Right forelimb (tissue), 1 donor: ENCODE measurements around the gene CALML4.
A peak's percentile ranks its signal among the peaks of the same experiment; 100 is the strongest.
"Not testable (repeated sequence)": the region's sequence is repeated elsewhere in the genome, so short reads cannot be mapped to it uniquely, and the experiment has no call there.

Experiments
- DNase-seq: peaks from one replicate; pipeline ENCODE4 v3.0.0-alpha.2; 2018

Gene CALML4

GRCh38 chr15:68224546-68225250, 19.6 kb upstream of the CALML4 start:
- no peak for DNase-seq

- no peak for DNase-seq
These were observed 19.0 kb upstream of the CALML4 start for GRCh38 chr15:68224108-68224507.

GRCh38 chr15:68223171-68223570, 18.0 kb upstream of the CALML4 start:
- no peak for DNase-seq

GRCh38 chr15:68222432-68222743, 17.3 kb upstream of the CALML4 start:
- not testable (repeated sequence) for DNase-seq

- DNase-seq: not testable (repeated sequence)
These were observed 16.6 kb upstream of the CALML4 start for GRCh38 chr15:68221530-68222431.

GRCh38 chr15:68220967-68221366, 15.8 kb upstream of the CALML4 start:
- DNase-seq: no peak

GRCh38 chr15:68220489-68220888, 15.4 kb upstream of the CALML4 start:
- no peak for DNase-seq

- DNase-seq: no peak
These were observed 14.0 kb upstream of the CALML4 start for GRCh38 chr15:68218847-68219798.

- no peak for DNase-seq
These were observed 13.2 kb upstream of the CALML4 start for GRCh38 chr15:68218331-68218730.

- DNase-seq: no peak
These were observed 12.2 kb upstream of the CALML4 start for GRCh38 chr15:68217341-68217740.

- no peak for DNase-seq
These were observed 9.7 kb upstream of the CALML4 start for GRCh38 chr15:68214838-68215254.

- DNase-seq: no peak
These were observed 9.1 kb upstream of the CALML4 start for GRCh38 chr15:68213991-68214837.

GRCh38 chr15:68213491-68213845, 8.3 kb upstream of the CALML4 start:
- DNase-seq: not testable (repeated sequence)

GRCh38 chr15:68211656-68212320, 6.7 kb upstream of the CALML4 start:
- DNase-seq: no peak

- DNase-seq: peak; percentile 87
These were observed 5.9 kb upstream of the CALML4 start for GRCh38 chr15:68210821-68211655.

GRCh38 chr15:68210409-68210756, 5.3 kb upstream of the CALML4 start:
- DNase-seq: no peak

GRCh38 chr15:68209735-68210408, 4.7 kb upstream of the CALML4 start:
- no peak for DNase-seq

GRCh38 chr15:68209272-68209671, 4.1 kb upstream of the CALML4 start:
- DNase-seq: no peak

GRCh38 chr15:68208636-68209240, 3.6 kb upstream of the CALML4 start:
- DNase-seq: no peak

- no peak for DNase-seq
These were observed 3.0 kb upstream of the CALML4 start for GRCh38 chr15:68208136-68208535.
